CD4-positive, alpha-beta T cell treated with Interleukin-6 for 4 hours (primary cell): Measurements from ENCODE around the gene IL18RAP.

ENCODE experiments used
- DNase-seq: peaks from one replicate; pipeline ENCODE4 v3.0.0-alpha.2; 2020; ENCODE audit warnings: mixed read lengths

The IL18RAP gene

DNA sequence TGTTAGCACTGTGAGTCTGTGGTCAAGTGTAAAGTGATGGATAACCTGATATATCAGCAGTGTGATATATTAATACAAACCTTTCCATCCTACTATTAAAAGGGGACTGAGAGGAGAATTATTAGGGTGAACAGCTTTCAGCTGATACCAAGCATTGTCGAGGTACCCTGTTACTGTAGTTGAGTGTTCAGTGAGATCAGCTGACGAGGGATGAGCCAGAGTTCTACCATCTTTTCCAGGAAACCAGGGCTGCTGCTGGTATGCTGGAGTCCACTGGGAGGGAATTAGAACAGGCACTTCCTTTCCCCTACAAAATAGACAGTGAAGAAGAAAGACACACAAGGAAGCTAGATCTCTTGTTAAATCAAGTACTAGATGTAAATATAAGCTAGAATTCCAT, 408 bp downstream of the IL18RAP start:
- DNase-seq: no peak

GRCh38 chr2:102424754-102425153, 1.8 kb downstream of the IL18RAP start:
- DNase-seq: no peak

DNA sequence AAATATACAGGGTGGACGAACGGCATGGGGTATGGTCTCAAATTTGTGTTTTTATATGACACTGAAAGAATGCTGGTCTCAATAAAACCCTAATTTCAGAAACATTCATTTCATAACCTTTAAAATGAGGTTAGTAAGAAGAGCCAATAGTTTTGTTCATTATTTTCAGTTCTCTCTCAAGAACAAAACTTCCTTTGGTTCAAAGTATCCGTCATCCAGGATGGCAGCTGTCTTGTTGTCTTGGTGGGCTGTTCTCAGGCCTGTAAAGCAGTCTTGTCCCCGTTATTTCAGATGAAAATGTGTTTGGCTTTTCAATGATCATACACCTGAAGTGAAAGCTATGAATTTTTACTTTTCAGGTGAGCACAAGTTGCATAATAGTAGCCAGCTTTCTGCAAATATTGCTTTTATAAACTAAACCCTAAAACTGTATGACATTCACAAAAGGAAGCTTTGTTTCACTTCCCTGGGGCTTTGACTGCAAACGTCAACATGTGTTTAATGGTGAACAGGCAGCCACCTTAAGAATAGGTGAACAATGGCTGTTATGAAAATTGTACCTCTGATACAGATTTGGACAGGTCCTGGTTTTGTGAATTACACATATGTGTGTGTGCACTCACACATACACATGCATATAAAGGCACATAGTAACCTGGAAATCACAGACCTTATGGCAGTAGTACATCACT, 2.6 kb downstream of the IL18RAP start:
- DNase-seq: no peak

DNA sequence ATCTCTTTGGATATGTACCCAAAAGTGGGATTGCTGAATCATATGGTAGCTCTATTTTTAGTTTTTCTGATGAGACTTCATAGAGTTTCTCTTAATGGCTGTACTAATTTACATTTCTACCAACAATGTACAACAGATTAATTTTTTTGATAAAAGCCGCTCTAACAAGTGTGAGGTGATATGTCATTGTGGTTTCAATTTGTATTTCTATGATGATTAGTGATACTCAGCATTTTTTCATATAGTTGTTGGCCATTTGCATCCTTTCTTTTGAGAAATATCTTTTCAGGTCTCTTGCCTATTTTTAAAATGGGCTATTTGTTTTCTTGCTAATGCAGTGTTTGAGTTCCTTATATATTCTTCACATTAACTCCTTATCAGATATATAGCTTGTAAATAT, 4.3 kb downstream of the IL18RAP start:
- no peak for DNase-seq

DNA sequence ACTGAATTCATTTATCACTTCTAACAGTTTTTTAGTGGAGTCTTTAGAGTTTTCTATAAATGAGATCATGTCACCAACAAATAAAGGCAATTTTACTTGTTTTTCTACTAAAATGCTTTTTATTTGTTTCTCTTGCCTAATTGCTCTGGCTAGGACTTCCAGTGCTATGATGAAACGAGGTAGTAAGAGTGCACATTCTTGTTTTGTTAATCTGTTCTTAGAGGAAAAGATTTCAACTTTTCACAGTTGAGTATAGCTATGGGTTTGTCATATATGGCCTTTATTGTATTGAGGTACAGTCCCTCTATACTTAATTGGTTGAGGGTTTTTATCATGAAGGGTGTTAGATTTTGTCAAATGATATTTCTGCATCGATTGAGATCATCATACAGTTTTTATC, 5.6 kb downstream of the IL18RAP start:
- DNase-seq: no peak

DNA sequence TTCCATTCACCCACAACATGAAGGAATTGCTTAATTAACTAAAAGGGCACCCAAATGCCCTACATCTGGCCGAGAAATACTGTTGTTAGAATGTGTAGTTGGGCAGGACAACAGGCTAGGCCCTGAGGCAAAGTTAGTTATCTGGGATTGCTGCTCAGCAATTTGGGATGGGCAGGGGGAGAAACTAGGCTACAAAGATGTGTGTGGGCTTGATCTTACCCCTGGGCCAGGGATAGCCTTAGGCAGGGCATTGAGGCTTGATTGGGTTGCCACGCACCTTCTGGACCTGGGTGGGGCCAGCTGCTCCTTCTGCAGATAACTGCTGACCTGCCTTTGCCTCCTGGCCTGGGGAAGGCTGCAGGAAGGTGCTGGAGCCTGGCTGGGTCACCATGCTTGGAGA, 9.4 kb downstream of the IL18RAP start:
- no peak for DNase-seq

DNA sequence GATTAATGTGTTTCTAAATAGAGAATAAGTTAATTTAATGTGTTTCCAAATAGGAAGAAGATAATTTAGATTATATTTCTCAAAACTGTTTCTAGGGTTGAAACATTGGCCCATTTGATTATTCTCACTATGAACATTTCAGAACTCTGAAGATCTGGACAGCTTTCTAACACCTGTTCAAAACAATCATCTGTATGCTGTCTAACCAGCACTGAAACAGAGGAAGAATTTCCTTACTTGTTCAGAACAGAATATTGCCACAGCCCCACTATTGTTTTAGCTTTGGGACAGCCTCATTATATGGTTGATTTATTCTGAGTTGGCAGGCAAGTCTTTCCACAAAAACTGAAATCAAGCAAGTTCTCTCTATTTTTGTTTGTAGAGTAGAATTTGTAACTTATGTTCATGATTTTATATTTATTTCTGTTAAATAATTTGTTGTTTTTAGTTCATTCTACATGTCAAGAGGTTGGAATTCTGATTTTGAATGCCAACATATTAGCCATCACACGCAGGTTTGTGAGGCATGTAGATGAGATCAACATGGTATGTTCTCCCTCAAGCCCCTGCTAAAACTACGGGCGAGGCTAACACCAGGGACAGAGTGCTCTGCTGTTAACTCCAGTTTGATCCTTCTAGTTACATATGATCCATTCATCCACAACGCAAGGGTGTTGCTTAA, 11.2 kb downstream of the IL18RAP start:
- DNase-seq: no peak

- no peak for DNase-seq
Observed at GRCh38 chr2:102434655-102435381, 11.9 kb downstream of the IL18RAP start.

DNA sequence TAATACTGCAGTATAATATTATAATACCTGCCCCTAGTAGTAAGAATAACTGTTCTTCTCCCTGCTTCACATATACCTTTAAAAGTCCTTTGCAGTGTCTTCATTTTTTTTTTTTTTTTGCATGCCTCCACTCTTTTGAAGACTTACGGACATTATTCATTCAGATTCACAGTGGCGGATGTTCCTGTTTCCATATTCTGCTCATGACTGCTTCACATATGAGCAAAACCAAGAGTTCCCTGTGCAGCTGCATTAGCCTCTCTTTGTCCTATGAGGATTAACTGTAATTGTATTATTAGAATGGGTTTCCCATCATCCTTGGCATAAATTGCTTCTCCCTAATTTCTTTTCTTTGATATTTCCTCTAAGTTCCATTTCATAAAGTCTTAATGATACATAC, 12.8 kb downstream of the IL18RAP start:
- no peak for DNase-seq

DNA sequence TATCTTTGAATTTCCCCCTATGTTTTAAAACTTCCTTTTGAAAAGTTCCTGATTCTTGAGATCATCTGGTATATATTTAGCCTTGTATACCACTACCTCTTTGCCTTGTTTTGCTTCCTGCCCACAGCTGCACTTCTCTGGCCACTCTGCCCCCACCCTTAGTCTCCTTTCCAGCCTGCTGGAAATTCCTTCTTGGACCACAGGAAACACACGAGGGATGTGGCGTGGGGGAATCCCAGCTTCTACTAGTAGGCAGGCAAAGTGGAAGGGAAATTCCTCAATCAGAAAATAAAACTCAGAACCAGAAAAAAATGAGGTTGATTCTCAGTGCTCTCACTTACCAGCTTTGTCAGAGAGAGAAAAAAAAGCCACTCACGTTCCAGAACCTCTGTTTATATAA, 13.4 kb downstream of the IL18RAP start:
- no peak for DNase-seq

DNA sequence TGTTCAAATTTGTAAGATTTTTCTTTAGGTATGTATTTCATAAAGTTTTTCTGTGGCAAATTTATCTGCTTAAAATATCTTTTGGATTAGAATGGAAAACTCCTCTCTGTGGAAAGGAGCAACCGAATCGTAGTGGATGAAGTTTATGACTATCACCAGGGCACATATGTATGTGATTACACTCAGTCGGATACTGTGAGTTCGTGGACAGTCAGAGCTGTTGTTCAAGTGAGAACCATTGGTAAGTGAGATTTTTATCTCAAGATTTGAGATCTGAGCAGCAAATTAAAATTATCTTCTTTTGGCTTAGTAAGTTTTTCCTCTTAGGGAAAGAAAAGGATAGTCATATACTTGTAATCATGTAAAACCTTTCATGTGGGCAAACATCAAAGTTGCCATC, 14.2 kb downstream of the IL18RAP start:
- no peak for DNase-seq

- no peak for DNase-seq
Observed at GRCh38 chr2:102438111-102438510, 15.2 kb downstream of the IL18RAP start.

DNA sequence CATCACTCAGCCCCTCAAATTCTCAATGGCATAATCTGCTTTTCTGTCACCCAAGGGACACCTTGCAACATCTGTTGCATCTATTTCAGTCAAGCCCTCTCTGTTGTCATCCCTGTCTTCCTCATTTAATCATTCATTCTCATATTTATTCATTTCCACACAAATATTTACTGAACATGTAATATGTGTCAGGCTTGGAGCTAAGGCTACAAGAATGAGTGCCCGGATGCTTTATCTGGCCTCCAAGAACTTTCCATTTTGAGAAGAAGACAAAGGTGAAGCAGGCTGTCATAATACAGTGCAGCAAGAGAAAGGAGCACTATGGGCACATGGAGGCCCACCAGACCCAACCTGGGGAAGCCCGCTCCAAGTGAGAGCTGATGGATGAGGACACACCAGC, 15.6 kb downstream of the IL18RAP start:
- DNase-seq: no peak

DNA sequence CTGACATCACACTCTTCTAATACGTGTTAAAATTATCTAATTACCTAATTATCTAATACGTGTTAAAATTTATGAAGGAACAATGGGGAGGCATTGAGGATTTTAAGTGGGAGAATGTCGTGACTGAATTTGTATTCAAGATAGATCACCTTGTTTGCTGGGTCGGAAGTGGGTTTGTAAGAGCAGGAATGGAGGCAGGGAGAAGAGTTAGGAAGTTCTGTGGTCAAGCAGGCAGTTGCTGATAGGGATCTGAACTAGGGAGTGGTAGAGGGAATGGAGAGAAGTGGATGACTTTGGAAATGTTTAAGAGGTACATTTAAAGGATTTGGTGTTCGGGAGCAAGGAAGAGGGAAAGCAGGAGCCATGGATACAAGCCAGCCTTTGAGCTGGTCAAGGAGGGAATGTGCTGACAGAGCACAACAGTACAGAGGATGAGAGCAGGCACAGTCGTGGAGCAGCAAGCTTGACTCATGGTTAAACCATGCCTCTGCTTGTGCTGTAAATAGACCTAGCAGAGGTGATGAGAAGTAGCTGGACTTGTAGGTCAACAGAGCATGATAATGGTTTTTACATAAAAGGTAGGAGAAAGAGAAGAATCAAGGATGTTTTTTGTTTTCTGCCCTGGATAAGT, 16.2 kb downstream of the IL18RAP start:
- DNase-seq: no peak

GRCh38 chr2:102442967-102443828, 20.2 kb downstream of the IL18RAP start:
- peak; percentile 64 for DNase-seq

DNA sequence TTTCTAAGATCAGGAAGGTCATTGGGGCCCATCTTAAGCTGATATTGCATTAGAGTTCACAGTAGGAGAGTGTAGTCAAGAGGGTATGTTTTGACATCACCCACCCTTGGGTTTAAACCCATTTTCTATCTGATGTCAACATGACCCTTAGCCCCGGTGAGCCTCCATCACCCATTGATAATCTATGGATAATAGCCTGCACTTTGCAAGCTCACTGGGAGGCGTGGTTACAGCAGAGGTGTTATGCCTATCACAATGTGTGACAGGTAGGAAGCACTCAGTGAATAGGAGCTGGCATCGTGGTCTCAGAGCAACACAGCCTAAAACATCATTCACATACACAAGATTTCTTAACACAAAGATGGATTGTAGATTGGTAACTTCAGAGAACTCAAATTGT, 21.3 kb downstream of the IL18RAP start:
- no peak for DNase-seq

DNA sequence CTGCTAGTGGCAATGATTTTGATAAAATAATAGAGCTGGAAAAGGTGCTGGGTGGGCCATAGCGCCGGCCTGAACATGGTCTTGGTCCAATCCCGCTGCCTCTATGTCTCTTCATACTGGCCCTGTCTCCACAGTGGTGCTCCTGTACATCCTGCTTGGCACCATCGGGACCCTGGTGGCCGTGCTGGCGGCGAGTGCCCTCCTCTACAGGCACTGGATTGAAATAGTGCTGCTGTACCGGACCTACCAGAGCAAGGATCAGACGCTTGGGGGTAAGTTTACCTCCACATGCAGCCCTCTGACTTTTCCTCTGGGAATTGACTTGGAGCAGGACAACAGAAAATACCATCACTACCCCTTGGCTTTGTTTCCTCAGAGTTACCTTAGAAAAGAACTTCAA, 24.0 kb downstream of the IL18RAP start:
- no peak for DNase-seq

DNA sequence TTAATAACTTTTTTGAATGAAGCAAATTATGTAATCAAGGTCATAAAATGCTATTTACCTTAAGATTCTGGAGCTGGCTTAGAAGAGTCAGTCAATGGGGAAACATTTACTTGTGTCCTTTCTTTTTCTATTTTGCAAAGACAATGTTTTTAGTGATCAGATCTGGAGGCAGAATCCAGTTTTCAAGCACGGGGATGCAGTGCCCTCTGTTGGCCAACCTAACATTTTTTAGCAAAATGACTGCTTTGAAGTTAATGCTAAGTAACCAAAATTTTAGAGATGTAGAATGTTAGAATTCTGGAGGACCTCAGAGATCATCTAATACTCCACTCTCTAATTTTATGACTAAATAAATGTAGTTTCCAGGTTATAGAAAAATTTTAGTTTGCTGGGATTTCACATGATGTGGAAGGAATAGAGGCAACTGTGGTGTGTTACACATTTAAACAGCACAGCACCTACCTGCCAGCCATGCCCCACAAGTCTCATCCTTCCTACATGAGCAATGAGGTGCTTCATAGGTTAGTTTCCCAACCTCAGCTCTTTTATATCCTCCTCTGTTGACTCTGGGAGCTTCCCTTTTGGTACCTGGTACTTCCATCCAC, 26.5 kb downstream of the IL18RAP start:
- DNase-seq: peak; percentile 75

DNA sequence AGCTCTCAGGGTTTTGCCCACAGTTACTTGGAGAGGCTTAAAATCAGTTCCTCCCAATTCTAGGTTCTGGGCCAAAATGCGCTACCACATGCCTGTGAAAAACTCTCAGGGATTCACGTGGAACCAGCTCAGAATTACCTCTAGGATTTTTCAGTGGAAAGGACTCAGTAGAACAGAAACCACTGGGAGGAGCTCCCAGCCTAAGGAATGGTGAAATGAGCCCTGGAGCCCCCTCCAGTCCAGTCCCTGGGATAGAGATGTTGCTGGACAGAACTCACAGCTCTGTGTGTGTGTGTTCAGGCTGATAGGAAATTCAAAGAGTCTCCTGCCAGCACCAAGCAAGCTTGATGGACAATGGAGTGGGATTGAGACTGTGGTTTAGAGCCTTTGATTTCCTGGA, 29.0 kb downstream of the IL18RAP start:
- no peak for DNase-seq

- no peak for DNase-seq
Observed at GRCh38 chr2:102453501-102453900, 30.5 kb downstream of the IL18RAP start.

DNA sequence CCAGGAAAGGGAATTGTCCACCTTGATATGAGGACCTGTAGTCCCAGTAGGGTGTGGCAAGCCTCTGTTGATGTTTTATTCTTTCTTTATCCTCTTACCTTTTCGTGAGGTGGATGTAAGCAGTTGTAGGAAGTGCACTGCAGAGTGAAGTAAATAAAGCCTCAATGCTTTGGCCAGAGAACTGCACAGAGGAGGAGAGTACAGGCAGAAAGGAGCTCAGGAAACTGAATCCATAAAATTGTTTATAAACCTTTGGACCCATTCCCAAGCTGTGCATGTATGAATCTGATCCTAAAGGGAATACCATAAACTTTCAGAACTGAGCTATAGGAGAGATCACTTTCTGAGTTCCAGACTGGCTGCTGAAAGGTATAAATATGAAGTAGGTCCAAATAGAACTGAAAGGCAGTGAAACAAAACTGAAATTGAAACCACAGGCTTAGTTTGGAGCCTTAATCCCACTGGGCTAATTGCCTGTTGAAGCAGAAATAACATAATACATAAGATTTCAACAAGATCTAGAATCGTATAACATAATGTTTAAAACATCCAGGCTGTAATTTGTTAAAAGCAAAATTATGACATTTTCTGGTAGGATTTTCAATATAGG, 32.2 kb downstream of the IL18RAP start:
- DNase-seq: no peak

GRCh38 chr2:102460467-102460866, 37.5 kb downstream of the IL18RAP start:
- DNase-seq: no peak
